ENCODE data around the gene ENGASE. TPM values are rescaled to one million over a fixed set of nuclear protein-coding genes. Genes with fewer than 3 reads are reported as not detected.

Gene ENGASE
- total and polyA plus RNA-seq, 2 of the 8 experiments (the other 6 are each of a cell fraction or from before 2014, with no cell fraction given) = 9.3 to 36.1 TPM

GRCh38 chr17:79081571-79082276 is 7.1 kb downstream of the ENGASE start:
- no peak overlapping the region for H3K56ac ChIP-seq (replicated peaks; ENCODE audit: insufficient read length, low read depth, low read length)
- no peak overlapping the region for H3K9ac ChIP-seq (replicated peaks in 1 of 4; ENCODE audit: extremely low read depth in 1 of 4, low read depth in 3 of 4, low read length in 3 of 4)
- no peak overlapping the region for H2BK15ac ChIP-seq (ENCODE audit: low read length)
- no peak overlapping the region for H4K8ac ChIP-seq (ENCODE audit: extremely low read depth, insufficient read depth, low read length)
- ChIA-PET CTCF (ENCODE audit: partially characterized antibody) (interaction anchor here (0.6 to 11.5 kb wide), 31 partner anchors 10 to 727 kb away, joined by 3 to 291 read pairs (median 5); no protein-coding TSS in a partner anchor), POLR2A (ENCODE audit: partially characterized antibody) (no interaction called here)
- no peaks in the 10 kb centered on the region for H3K23me2 ChIP-seq (ENCODE audit: low read depth, low read length)
- no peak overlapping the region for H2AK5ac ChIP-seq (ENCODE audit: low read depth, low read length)
- peaks cover 0 to 2% (median under 1%) of the 10 kb centered on the region in 4 experiments; a peak in 1 of 7 replicates for H3K4me1 ChIP-seq (replicated peaks in 1 of 4; ENCODE audit: control insufficient read depth in 3 of 4, insufficient read depth in 4 of 4, low read length in 3 of 4)
- H3K27ac ChIP-seq (ENCODE audit: low read depth, low read length) = no peak overlapping the region
- H3K4me3 ChIP-seq (ENCODE audit: extremely low read depth in 1 of 4, insufficient read depth in 2 of 4, low read depth in 3 of 4, low read length in 4 of 4) = no peak overlapping the region
- H3K4me2 ChIP-seq (ENCODE audit: insufficient read depth in 1 of 2, low read depth in 2 of 2, low read length in 2 of 2) = no peak overlapping the region
- no peaks in the 10 kb centered on the region for H3K79me1 ChIP-seq (ENCODE audit: low read depth, low read length)
- no peak overlapping the region for H2BK120ac ChIP-seq (replicated peaks; ENCODE audit: low read depth, low read length)
- H4K20me1 ChIP-seq (replicated peaks in 1 of 2; ENCODE audit: control insufficient read depth in 1 of 2, insufficient read depth in 2 of 2, low read length in 2 of 2) = peaks cover 2 to 3% of the 10 kb centered on the region in 2 experiments
- WGBS, 2 experiments (ENCODE audit: extremely low coverage in 1 of 2, insufficient coverage in 1 of 2, insufficient read length in 1 of 2, insufficient replicate concordance in 2 of 2, low coverage in 1 of 2, low lambda C conversion rate in 2 of 2, missing lambda C conversion rate in 1 of 2) = 88% methylated on average over 18 of the region's 20 CpGs; no CpG with 5 or more reads in 1 of the 2 experiments
- no peak overlapping the region for H3K14ac ChIP-seq (ENCODE audit: insufficient read length)
- no peaks in the 10 kb centered on the region for H3K27me3 ChIP-seq (replicated peaks in 1 of 4; ENCODE audit: control insufficient read depth in 3 of 4, extremely low read depth in 1 of 4, insufficient read depth in 3 of 4, low read length in 3 of 4)
- no peak overlapping the region for H2BK20ac ChIP-seq (ENCODE audit: low read length)
- no peaks in the 10 kb centered on the region for H3K79me2 ChIP-seq (ENCODE audit: control insufficient read depth in 1 of 2, insufficient read depth in 2 of 2, low read length in 2 of 2)
- no peak overlapping the region for H3K4ac ChIP-seq (replicated peaks; ENCODE audit: insufficient read length, low read depth, low read length)
- no peak overlapping the region for H2BK5ac ChIP-seq (ENCODE audit: low read depth, low read length)
- H2BK12ac ChIP-seq (ENCODE audit: low read depth, low read length) = no peak overlapping the region
- H4K5ac ChIP-seq (ENCODE audit: insufficient read length, low read depth, low read length) = no peak overlapping the region
- H3K23ac ChIP-seq (ENCODE audit: insufficient read length) = no peak overlapping the region
- FAIRE-seq (no peak), DNase-seq (ENCODE audit: low read depth in 1 of 2, low spot score in 2 of 2) (no peak)
- no peak overlapping the region for H4K91ac ChIP-seq (replicated peaks; ENCODE audit: insufficient read length, low read length)
- no peak overlapping the region for H2AFZ ChIP-seq (ENCODE audit: low read length)
- H3K18ac ChIP-seq (ENCODE audit: extremely low read depth, low read length) = no peak overlapping the region
- H3K9me3 ChIP-seq (ENCODE audit: insufficient read depth in 2 of 2, low read depth in 1 of 2, low read length in 1 of 2) = no peaks in the 10 kb centered on the region
- H3K36me3 ChIP-seq (ENCODE audit: control insufficient read depth in 2 of 4, insufficient read depth in 4 of 4, low read length in 3 of 4) = peaks cover 2 to 11% (median 6%) of the 10 kb centered on the region in 4 experiments; a peak in 5 of 8 replicates
- TF ChIP-seq EZH2 (IDR thresholded peaks at IDR 0.05; ENCODE audit: low read depth, low read length, severe bottlenecking) = no peak
- TF ChIP-seq SIN3A (conservative IDR thresholded peaks at IDR 0.05 in 1 of 2, IDR thresholded peaks at IDR 0.05 in 1 of 2; ENCODE audit: low read depth in 1 of 2, low read length in 2 of 2) = no peak
- TF ChIP-seq JUN (IDR thresholded peaks at IDR 0.05; ENCODE audit: low read depth, low read length) = no peak
- no peak for TF ChIP-seq SIRT6 (IDR thresholded peaks at IDR 0.05; ENCODE audit: low read length)
- no peak for TF ChIP-seq CTCF (IDR thresholded peaks at IDR 0.05; ENCODE audit: control extremely low read depth in 1 of 3, insufficient read depth in 1 of 3, low read depth in 1 of 3, low read length in 3 of 3)
- no peak for TF ChIP-seq CHD2 (IDR thresholded peaks at IDR 0.05; ENCODE audit: low read length)
- no peak for TF ChIP-seq SP1 (IDR thresholded peaks at IDR 0.05; ENCODE audit: low read depth, low read length)
- TF ChIP-seq RBBP5 (IDR thresholded peaks at IDR 0.05; ENCODE audit: borderline replicate concordance, low read depth, low read length) = no peak
- no peak for TF ChIP-seq TAF1 (IDR thresholded peaks at IDR 0.05; ENCODE audit: low read depth, low read length)
- no peak for TF ChIP-seq POLR2A (IDR thresholded peaks at IDR 0.05; ENCODE audit: control extremely low read depth in 1 of 2, low read depth in 2 of 2, low read length in 2 of 2)
